Sigmoid colon (tissue), 7 donors: ENCODE data around the gene ZNG1A. TPM values are rescaled to one million over a fixed set of nuclear protein-coding genes. Genes with fewer than 3 reads are reported as not detected.
"Not testable (repeated sequence)": the region's sequence is repeated elsewhere in the genome, so short reads cannot be mapped to it uniquely, and the experiment has no call there.

Experiments
- DNase-seq: peaks from one replicate; pipeline ENCODE4 v3.0.0-alpha.2; 2019
- H3K27ac ChIP-seq, 4 donors: fragments of 200-600 bp; sonication (generic); one replicate each; pipeline ENCODE4 v1.5.1; 2016 to 2019; ENCODE audit warnings: mild to moderate bottlenecking in 1 of 4
- H3K27me3 ChIP-seq, 3 donors: fragments of 200-600 bp; sonication (generic); one replicate each; pipeline ENCODE4 v1.5.1; 2019; ENCODE audit warnings: mild to moderate bottlenecking in 1 of 3
- H3K36me3 ChIP-seq, 4 donors: fragments of 200-600 bp; sonication (generic); one replicate each; pipeline ENCODE4 v1.5.1; 2016 to 2019
- H3K4me1 ChIP-seq, 4 donors: fragments of 200-600 bp; sonication (generic); one replicate each; pipeline ENCODE4 v1.5.1; 2017 to 2019
- H3K4me3 ChIP-seq, 4 donors: fragments of 200-600 bp; sonication (generic); one replicate each; pipeline ENCODE4 v1.5.1; 2017 to 2019; ENCODE audit warnings: mild to moderate bottlenecking in 2 of 4, moderate library complexity in 1 of 4
- H3K9me3 ChIP-seq, 4 donors: fragments of 200-600 bp in 3 of 4; sonication (generic) in 3 of 4; one replicate each; pipeline versions ENCODE4 v1.5.1 to v1.6.1; 2013 to 2019
- WGBS, 2 donors: extraction: QIAGEN DNeasy Blood & Tissue Kit; methylation state at CpG; one replicate each; pipeline ENCODE4 v1.1.7; 2013; 5-methylcytosine and 5-hydroxymethylcytosine counted together
- intact Hi-C: fragments of 100-400 bp; cut with DNase I; formaldehyde crosslinking; loops from one replicate; pipeline ENCODE4 v1.15.1; 2023
- polyA plus RNA-seq, 3 donors: library from polyadenylated mRNA; stranded (reverse); fragments of 200-250 nt; gene quantifications; one replicate each; pipeline ENCODE4 v1.2.3, GENCODE V29; 2013
- total RNA-seq, 4 donors: library from RNA; depleted of rRNA; stranded (reverse); fragments of >200 nt; gene quantifications; one replicate each; pipeline ENCODE4 v1.1.0, GENCODE V29; 2016
- donor health status: healthy with polysubstance abuse.
- donor health status: Bipolar disorder and iron deficiency.
- donor health status: healthy.

The ZNG1A gene
- total and polyA plus RNA-seq, 7 donors, result 22.5 to 43.9 (median 28.0) TPM

DNA sequence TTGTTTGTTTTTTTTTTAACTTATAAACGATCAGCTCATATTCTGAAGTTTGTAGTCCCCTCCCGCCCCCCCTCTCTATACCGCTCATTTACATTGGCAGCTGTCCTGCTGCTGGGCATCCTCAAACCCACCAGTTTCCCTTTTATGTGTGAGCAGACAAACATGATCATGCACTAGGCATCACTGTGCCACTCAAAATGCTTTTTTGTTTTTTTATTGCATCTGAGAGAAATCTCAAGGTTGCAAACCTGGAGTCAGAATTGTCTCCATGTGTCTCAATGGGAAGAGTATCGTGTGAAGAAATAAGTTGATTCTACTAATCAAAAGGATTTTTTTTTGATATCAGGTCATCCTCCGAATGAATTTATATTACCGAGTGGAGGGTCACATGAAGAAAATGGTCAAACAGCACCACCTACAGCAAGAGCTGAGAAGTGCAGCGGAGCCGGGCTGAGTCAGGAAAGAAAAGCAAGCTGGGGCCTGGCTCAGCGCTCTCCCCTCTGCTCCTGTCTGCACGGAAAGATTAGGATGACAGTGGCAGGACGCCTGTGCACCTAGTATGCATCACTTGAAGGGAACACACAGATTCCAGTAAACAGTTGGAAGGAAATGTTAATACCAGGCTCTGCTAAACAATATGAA lies 90.3 kb downstream of the ZNG1A start:
- H3K36me3 ChIP-seq, H3K9me3 ChIP-seq, H3K4me1 ChIP-seq, H3K4me3 ChIP-seq, H3K27ac ChIP-seq, DNase-seq, intact Hi-C loops, H3K27me3 ChIP-seq: not testable (repeated sequence)
- WGBS, 2 donors, result 6 to 12% methylated on average over 4 to 5 of the region's 11 CpGs

DNA sequence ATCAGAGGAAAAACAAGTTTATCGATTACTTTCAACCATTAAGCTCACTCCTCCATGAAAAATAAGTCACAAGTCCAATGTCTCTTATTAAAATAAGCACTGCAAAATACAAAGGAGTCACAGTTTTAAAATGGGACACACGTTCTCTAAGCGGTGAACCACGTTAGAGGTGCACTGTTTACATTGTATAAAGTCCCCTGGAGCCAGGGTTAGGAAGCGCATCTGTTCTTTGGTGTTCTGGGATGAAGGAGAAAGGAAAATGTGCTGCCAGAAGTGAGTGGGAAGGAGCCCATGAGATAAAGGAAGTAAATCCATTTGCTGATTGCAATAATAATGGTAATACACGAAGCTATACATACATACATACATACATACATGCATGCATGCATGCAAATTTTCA lies 91.0 kb downstream of the ZNG1A start:
- H3K27ac ChIP-seq, H3K4me1 ChIP-seq, DNase-seq, H3K9me3 ChIP-seq, H3K27me3 ChIP-seq, intact Hi-C loops, H3K4me3 ChIP-seq, H3K36me3 ChIP-seq: not testable (repeated sequence)
- 31 to 52% methylated on average over 5 to 6 of the region's 6 CpGs for WGBS, 2 donors

DNA sequence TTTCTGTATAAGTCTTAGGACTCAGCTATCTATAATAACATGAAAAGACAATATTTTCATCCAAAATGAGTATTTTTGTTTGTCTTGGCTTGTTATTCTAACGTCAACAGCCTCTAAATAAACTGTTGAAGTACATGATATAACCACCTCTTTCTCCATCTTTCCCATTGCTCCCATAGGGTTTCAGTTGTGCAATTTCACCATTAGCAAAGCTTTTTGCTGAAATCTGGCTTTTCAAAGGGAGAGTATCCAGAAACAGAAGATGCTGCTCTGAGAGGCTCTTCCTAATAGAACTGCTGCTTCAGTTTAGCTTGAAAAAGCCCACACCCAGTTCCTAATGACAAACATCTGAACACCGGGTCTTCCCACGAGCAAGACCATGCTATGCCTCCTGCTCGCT lies 91.8 kb downstream of the ZNG1A start:
- H3K27me3 ChIP-seq, H3K9me3 ChIP-seq, DNase-seq, H3K27ac ChIP-seq, H3K4me3 ChIP-seq, H3K36me3 ChIP-seq, intact Hi-C loops, H3K4me1 ChIP-seq: not testable (repeated sequence)
- WGBS, 2 donors, result 41 to 53% methylated on average over 2 of the region's 4 CpGs

DNA sequence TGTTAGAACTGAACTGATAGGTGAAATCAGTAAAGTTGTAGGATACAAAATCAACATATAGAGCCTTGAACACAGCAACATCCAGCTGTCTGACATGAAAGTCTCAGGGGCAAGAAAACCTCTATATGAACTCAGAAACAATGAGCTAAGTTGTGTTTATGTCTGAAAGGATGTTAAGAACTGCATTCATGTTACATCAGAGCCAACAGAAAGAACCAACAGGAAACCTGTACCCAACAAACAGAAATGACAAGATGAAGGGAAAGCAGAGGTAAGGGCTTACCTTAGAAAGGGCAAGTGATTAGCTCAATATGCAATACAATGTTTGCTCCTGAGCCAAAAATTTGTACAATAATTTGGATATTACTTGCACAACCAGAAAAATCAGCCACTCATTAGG lies 92.2 kb downstream of the ZNG1A start:
- H3K4me3 ChIP-seq, H3K27me3 ChIP-seq, intact Hi-C loops, H3K27ac ChIP-seq, H3K4me1 ChIP-seq, DNase-seq, H3K9me3 ChIP-seq, H3K36me3 ChIP-seq: not testable (repeated sequence)

DNA sequence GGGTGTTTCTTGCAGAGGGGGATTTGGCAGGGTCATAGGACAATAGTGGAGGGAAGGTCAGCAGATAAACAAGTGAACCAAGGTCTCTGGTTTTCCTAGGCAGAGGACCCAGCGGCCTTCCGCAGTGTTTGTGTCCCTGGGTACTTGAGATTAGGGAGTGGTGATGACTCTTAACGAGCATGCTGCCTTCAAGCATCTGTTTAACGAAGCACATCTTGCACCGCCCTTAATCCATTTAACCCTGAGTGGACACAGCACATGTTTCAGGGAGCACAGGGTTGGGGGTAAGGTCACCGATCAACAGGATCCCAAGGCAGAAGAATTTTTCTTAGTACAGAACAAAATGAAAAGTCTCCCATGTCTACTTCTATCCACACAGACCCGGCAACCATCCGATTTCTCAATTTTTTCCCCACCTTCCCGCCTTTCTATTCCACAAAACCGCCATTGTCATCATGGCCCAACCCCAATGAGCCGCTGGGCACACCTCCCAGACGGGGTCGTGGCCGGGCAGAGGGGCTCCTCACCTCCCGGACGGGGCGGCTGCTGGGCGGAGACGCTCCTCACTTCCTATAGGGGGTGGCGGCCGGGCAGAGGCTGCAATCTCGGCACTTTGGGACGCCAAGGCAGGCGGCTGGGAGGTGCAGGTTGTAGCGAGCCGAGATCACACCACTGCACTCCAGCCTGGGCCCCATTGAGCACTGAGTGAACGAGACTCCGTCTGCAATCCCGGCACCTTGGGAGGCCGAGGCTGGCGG lies 95.7 kb downstream of the ZNG1A start:
- H3K27ac ChIP-seq, H3K4me3 ChIP-seq, H3K36me3 ChIP-seq, H3K4me1 ChIP-seq, H3K9me3 ChIP-seq, DNase-seq, H3K27me3 ChIP-seq, intact Hi-C loops: not testable (repeated sequence)
- WGBS, 2 donors, result 87 to 91% methylated on average over 29 to 30 of the region's 31 CpGs

DNA sequence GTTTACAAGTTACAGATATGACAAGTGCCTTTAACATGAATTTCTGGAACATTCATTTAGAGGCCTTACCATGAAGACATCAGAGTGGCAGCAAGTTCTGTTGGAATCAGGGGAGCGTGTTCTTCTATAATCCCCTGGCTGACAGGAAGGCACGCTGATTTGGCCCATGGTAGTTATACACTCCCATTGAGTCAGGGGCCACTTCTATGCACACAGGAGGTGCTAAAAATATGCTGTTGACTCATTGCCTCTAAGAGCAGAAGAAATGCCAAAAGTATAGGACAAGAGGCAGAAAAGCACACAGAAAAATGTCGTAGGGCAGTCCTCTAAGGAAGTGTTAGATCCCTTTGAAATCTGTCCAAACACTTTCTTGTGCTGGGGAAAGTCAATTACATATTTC lies 100.5 kb downstream of the ZNG1A start:
- H3K27me3 ChIP-seq, intact Hi-C loops, H3K27ac ChIP-seq, H3K36me3 ChIP-seq, H3K9me3 ChIP-seq, DNase-seq, H3K4me1 ChIP-seq, H3K4me3 ChIP-seq: not testable (repeated sequence)
- WGBS, 2 donors, result 69 to 82% methylated on average over 3 of the region's 3 CpGs

DNA sequence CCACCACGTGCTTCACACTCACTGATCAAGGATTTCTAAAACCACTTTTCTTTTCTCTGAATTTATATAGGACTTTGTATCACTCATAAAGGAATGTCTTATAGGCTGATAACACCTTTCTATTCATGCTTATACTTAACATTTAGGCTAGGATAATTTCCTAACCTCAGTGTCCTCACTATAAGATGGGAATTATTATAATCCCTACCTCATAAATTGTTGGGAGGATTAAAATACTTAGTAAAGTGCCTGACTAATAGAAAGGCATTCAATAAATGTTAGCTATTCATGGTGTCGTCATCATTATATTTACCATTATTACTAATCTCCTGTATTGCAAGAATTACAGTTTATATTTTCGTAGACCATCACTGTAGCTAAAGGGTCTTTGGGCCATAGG lies 102.5 kb downstream of the ZNG1A start:
- H3K4me3 ChIP-seq, DNase-seq, H3K4me1 ChIP-seq, H3K9me3 ChIP-seq, H3K27ac ChIP-seq, H3K36me3 ChIP-seq, intact Hi-C loops: not testable (repeated sequence)
- 82 to 85% methylated on average over 3 of the region's 3 CpGs for WGBS, 2 donors
- peaks cover 0 to 14% (median 8%) of the 10 kb centered on the region in 3 donors for H3K27me3 ChIP-seq

DNA sequence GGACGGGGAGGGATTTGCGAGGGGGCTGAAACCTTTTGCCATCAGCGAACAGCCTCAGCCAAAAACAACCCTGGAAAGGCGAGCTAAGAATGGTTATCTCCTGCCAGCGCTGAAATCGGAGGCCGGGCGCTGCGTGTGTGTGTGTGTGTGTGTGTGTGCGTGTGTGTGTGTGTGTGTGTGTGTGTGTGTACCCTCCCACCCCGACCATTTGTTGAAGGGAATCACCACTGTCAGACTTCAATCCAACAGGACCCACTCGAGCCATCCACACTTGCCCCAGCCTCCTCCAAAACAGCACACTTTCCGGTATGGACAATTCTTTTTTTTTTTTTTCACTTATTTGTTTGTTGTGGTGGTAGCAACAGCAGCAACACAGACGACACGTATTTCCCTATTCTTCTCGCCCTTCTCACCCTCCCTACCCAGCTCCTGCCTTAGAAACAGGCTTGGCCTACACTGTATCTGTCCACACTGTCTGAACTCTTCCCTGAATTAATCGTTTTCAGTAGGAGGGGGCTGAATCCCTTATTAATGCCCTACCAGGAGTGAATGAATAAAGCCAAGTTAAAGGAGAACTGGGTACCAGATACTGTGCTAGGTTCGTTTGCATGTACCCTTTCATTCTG lies 104.8 kb downstream of the ZNG1A start:
- H3K36me3 ChIP-seq, intact Hi-C loops, H3K9me3 ChIP-seq, H3K4me1 ChIP-seq, DNase-seq: not testable (repeated sequence)
- 9 to 18% methylated on average over 15 to 18 of the region's 18 CpGs for whole genome bisulfite sequencing, 2 donors
- peaks cover 0 to 14% (median 8%) of the 10 kb centered on the region in 3 donors for H3K27me3 ChIP-seq
- peak overlapping the region; percentile 18 to 55 (median 38) for H3K4me3 ChIP-seq
- H3K27ac ChIP-seq, result peak overlapping the region in 2 of 4 donors; percentile 45 to 47

DNA sequence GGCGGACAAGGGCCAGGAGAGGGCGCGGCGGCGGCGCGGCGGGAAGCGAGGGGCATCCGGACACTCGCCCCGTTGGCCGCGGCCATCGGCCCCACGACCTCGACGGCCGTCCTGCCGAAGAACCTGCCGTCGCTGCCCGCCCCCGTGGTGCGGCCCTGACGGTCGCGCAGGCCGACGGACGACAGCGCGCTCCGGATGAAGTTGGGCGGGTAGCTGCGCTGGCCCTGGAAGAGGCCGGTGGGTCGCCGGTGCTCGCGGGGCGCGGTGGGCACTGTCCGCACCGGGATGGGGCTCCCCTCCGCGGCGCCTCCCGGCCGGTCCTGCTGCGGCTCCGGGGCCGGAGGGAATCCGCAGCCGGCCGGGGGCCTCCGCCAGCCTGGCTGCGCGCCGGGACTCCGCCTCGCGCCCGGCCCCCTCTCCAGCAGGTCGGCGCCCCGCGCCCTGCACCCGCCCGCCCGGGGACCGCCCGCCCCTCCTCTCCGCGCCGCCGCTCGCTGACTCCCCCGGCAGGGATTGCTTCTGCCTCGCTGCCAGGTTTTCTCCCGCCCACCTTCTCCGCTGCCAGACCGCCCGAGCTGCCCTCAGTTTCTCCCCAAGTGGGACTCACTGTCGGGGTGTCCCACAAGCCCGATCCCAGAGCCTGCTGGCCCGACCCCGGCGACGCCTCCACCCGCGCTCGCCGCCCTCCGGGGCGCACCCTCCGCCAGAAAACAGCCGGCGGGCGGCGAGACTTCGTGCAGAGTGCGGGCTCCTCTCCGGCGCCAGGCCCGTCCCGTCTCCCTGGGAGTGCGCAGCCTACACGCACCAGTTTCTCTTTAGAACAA lies 105.6 kb downstream of the ZNG1A start:
- H3K4me1 ChIP-seq, H3K9me3 ChIP-seq, intact Hi-C loops, H3K36me3 ChIP-seq: not testable (repeated sequence)
- DNase-seq, result peak; percentile 64
- whole genome bisulfite sequencing, 2 donors, result 1 to 2% methylated on average over 109 of the region's 109 CpGs
- Histone ChIP-seq H3K4me3 (peak overlapping the region; percentile 18 to 55 (median 38)), H3K27me3 (peaks cover 0 to 14% (median 8%) of the 10 kb centered on the region in 3 donors), H3K27ac (peak overlapping the region in 3 of 4 donors; percentile 45 to 62 (median 47))

Other genes with a start within 250 kb of the ZNG1A start
- gene WASHC1, start 149.6 kb downstream of the ZNG1A start, total RNA-seq, result 1 to 10 TPM; 3.0 to 6.6 (median 5.1) TPM
- 10 to 100 TPM in 1 of 3 donors, 1 to 10 TPM in 2; 7.4 to 20.9 (median 7.8) TPM for gene WASHC1, start 149.6 kb downstream of the ZNG1A start, polyA plus RNA-seq
- gene FOXD4, start 60.6 kb downstream of the ZNG1A start, total RNA-seq, result 1 to 10 TPM in 1 of 4 donors, under 1 TPM in 2, not detected in 1; 0.16 to 1.1 (median 0.55) TPM
- under 1 TPM in 1 of 3 donors, not detected in 2; 0.31 TPM for gene FOXD4, start 60.6 kb downstream of the ZNG1A start, polyA plus RNA-seq
- 1 to 10 TPM; 4.2 to 9.5 (median 6.8) TPM for gene DOCK8, start 35.8 kb upstream of the ZNG1A start, total RNA-seq
- gene DOCK8, start 35.8 kb upstream of the ZNG1A start, polyA plus RNA-seq, result 10 to 100 TPM in 1 of 3 donors, 1 to 10 TPM in 2; 2.3 to 22.8 (median 2.4) TPM